Medulla oblongata (tissue), 1 donor: ENCODE results near the gene OPN1LW.
"Not testable (repeated sequence)": the region's sequence is repeated elsewhere in the genome, so short reads cannot be mapped to it uniquely, and the experiment has no call there.

Source experiments
- DNase-seq: peaks from one replicate; pipeline ENCODE4 v3.0.0-alpha.2; 2015; ENCODE audit errors: extremely low spot score

Gene OPN1LW

GRCh38 chrX:154132366-154132765 lies 11.7 kb upstream of the OPN1LW start:
- DNase-seq = no peak

GRCh38 chrX:154135458-154136229 lies 8.4 kb upstream of the OPN1LW start:
- no peak for DNase-seq

GRCh38 chrX:154136627-154137161 lies 7.3 kb upstream of the OPN1LW start:
- peak; percentile 35 for DNase-seq

GRCh38 chrX:154138857-154139256 lies 5.2 kb upstream of the OPN1LW start:
- no peak for DNase-seq

GRCh38 chrX:154140206-154140605 lies 3.8 kb upstream of the OPN1LW start:
- DNase-seq = no peak

- no peak for DNase-seq
Measured at GRCh38 chrX:154140742-154141141, 3.3 kb upstream of the OPN1LW start.

GRCh38 chrX:154142386-154142785 lies 1.7 kb upstream of the OPN1LW start:
- DNase-seq = no peak

- DNase-seq = peak; percentile 21
Measured at GRCh38 chrX:154142950-154143745, 895 bp upstream of the OPN1LW start.

GRCh38 chrX:154151030-154151429 lies 7.0 kb downstream of the OPN1LW start:
- DNase-seq = not testable (repeated sequence)

GRCh38 chrX:154156221-154156620 lies 12.2 kb downstream of the OPN1LW start:
- DNase-seq = not testable (repeated sequence)

- DNase-seq = not testable (repeated sequence)
Measured at GRCh38 chrX:154157207-154157606, 13.2 kb downstream of the OPN1LW start.

GRCh38 chrX:154159345-154159744 lies 15.3 kb downstream of the OPN1LW start:
- not testable (repeated sequence) for DNase-seq

- not testable (repeated sequence) for DNase-seq
Measured at GRCh38 chrX:154164902-154165301, 20.9 kb downstream of the OPN1LW start.

GRCh38 chrX:154168384-154168783 lies 24.3 kb downstream of the OPN1LW start:
- DNase-seq = not testable (repeated sequence)

GRCh38 chrX:154172535-154172943 lies 28.5 kb downstream of the OPN1LW start:
- DNase-seq = not testable (repeated sequence)

- DNase-seq = not testable (repeated sequence)
Measured at GRCh38 chrX:154174356-154174755, 30.3 kb downstream of the OPN1LW start.

GRCh38 chrX:154182296-154182695 lies 38.3 kb downstream of the OPN1LW start, which contains the start of gene OPN1MW:
TSS of gene OPN1MW (plus strand) at chrX:154182596. CDS start at chrX:154182678, 82 bp downstream.
- DNase-seq = not testable (repeated sequence)

- not testable (repeated sequence) for DNase-seq
Measured at GRCh38 chrX:154183794-154184193, 39.8 kb downstream of the OPN1LW start.

- DNase-seq = not testable (repeated sequence)
Measured at GRCh38 chrX:154192846-154193245, 48.8 kb downstream of the OPN1LW start.

- DNase-seq = not testable (repeated sequence)
Measured at GRCh38 chrX:154194316-154194715, 50.3 kb downstream of the OPN1LW start.

- DNase-seq = not testable (repeated sequence)
Measured at GRCh38 chrX:154196466-154196865, 52.4 kb downstream of the OPN1LW start.
